ENCODE data around the gene SPINT2.

Gene SPINT2

DNA sequence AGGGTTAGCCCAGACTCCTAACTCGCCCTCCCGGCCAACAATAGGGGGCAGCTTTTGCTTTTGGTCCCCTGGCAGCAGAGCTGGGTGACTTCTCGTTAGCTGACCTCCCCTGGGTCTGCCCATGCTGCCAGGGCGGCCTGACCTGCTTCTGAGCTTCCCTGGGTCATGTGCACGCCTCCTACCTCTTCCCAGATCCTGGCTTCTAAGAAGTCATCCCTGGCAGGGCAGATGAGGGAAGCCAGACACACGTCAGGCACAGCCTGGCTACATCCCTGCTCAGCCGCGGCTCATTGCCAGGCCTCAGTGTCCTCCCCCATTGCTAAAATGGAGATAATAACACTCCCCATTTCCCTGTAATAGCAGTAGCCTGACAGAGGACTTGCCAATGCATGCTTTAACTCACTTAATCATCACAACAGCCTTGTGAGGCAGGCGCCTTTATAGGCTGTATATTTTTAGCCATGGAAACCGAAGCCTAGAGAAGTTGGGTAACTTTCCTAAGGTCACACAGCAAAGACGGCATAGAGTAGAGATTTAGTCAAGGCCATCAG is 57.3 kb downstream of the SPINT2 start:
- TF ChIP-seq, protein P1, sequence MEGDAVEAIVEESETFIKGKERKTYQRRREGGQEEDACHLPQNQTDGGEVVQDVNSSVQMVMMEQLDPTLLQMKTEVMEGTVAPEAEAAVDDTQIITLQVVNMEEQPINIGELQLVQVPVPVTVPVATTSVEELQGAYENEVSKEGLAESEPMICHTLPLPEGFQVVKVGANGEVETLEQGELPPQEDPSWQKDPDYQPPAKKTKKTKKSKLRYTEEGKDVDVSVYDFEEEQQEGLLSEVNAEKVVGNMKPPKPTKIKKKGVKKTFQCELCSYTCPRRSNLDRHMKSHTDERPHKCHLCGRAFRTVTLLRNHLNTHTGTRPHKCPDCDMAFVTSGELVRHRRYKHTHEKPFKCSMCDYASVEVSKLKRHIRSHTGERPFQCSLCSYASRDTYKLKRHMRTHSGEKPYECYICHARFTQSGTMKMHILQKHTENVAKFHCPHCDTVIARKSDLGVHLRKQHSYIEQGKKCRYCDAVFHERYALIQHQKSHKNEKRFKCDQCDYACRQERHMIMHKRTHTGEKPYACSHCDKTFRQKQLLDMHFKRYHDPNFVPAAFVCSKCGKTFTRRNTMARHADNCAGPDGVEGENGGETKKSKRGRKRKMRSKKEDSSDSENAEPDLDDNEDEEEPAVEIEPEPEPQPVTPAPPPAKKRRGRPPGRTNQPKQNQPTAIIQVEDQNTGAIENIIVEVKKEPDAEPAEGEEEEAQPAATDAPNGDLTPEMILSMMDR (conservative IDR thresholded peaks at IDR 0.05; ENCODE audit: low read depth, low read length): no peak
- no peak overlapping the region for H3K4me3 ChIP-seq (ENCODE audit: low read length)
- no peak for DNase-seq (ENCODE audit: low read depth)

DNA sequence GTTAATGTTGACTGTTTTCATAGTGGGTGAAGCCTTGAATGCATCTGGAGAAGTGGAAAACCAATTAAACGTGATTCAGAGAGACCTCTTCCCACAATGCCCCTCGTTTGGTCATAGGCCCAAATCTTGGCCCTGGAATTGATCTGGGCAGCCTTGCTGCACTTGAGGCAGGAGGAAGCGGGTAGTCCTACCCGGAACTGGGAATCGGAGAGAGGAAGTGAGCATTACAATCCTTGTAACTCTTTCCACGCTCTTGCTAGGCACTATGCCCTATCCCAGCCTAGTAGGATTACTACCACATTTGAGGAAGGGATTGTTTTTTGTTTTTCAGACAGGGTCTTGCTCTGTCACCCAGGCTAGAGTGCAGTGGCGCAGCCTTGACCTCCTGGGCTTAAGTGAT is 58.9 kb downstream of the SPINT2 start:
- H3K4me3 ChIP-seq (ENCODE audit: low read length): no peak overlapping the region
- DNase-seq (ENCODE audit: low read depth): no peak
- TF ChIP-seq, protein P1 (conservative IDR thresholded peaks at IDR 0.05; ENCODE audit: low read depth, low read length): no peak

DNA sequence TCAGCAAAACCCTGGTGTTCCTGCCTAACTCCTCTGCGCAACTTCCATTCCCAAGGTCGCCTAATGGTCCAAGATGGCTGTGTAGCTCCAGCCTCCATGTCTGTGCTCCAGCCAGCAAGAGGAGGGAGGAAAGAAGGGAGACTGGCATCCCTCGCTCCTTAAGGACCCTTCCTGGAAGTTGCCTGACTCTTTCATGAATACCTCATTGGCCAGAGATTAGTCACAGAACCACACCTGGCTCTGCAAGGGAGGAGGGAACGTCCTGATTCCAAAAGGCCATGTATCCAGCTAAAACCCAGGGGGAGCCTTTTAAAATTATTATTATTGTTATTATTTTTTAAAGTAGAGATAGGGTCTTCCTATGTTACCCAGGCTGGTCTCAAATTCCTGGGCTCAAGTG is 60.1 kb downstream of the SPINT2 start:
- no peak overlapping the region for H3K4me3 ChIP-seq (ENCODE audit: low read length)
- TF ChIP-seq, protein P1 (conservative IDR thresholded peaks at IDR 0.05; ENCODE audit: low read depth, low read length): no peak
- DNase-seq (ENCODE audit: low read depth): no peak

DNA sequence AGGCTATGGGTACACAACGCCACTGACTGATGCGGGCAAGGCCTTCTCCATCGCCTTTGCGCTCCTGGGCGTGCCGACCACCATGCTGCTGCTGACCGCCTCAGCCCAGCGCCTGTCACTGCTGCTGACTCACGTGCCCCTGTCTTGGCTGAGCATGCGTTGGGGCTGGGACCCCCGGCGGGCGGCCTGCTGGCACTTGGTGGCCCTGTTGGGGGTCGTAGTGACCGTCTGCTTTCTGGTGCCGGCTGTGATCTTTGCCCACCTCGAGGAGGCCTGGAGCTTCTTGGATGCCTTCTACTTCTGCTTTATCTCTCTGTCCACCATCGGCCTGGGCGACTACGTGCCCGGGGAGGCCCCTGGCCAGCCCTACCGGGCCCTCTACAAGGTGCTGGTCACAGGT is 62.2 kb downstream of the SPINT2 start:
- TF ChIP-seq, protein P1 (conservative IDR thresholded peaks at IDR 0.05; ENCODE audit: low read depth, low read length): no peak
- H3K4me3 ChIP-seq (ENCODE audit: low read length): no peak overlapping the region
- DNase-seq (ENCODE audit: low read depth): no peak

DNA sequence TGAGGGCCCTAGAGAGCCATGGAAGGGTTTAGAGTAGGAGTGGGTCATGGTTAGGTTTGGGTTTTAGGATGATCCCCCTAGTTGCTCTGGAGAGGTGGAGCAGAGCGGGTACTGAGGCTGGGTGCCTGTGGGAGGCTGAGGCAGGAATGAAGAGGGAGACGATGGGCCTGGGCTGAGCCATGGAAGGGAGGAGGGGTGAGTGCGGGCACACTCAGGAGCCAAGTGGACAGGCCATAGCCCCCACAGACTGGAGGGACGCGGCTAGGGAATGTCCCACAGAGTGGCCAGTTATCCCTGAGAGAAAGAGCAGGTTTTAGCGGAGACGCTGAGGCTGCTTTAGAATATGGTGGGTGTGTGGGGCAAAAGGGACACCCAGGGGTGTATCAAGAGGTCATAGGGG is 65.3 kb downstream of the SPINT2 start:
- TF ChIP-seq, protein P1 (conservative IDR thresholded peaks at IDR 0.05; ENCODE audit: low read depth, low read length): no peak
- no peak for DNase-seq (ENCODE audit: low read depth)

DNA sequence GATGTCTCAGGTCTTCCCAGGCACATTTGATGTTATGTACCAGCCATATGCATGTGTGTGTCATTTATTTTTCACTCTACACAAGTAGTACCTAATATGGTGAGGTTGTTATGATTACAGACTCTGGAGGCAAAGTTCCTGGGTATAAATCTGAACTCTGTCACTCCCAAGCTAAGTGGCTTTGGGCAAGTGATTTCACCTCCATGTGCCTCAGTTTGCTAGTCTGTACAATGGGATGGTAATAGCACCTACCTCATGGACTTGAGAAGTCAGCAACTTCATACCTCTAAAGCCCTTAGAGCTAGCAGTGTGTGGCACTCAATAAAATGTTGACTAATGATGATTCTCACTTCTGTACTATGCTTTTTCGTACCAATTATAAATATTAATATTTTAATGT is 67.4 kb downstream of the SPINT2 start:
- DNase-seq (ENCODE audit: low read depth): no peak
- TF ChIP-seq, protein P1 (conservative IDR thresholded peaks at IDR 0.05; ENCODE audit: low read depth, low read length): no peak
- no peak overlapping the region for H3K4me3 ChIP-seq (ENCODE audit: low read length)

More for the DNA sequence above, 65.3 kb downstream of the SPINT2 start:
- H3K4me3 ChIP-seq (ENCODE audit: low read length): no peak overlapping the region

DNA sequence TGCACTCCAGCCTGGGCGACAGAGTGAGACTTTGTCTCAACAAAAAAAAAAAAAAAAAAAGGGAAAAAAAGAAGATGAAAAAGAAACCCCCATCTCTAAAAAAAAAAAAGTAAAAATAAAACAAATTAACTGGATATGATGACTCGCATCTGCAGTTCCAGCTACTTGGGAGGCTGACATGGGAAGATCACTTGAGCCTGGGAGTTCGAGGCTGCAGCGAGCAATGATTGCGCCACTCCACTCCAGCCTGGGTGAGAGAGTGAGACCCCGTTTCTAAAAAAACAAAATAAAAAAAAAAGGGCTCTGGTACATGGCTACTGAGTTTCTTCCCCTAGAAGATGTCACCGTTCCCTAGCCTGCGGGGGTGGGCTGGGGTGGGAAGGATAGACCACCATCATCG is 68.9 kb downstream of the SPINT2 start:
- TF ChIP-seq, protein P1 (conservative IDR thresholded peaks at IDR 0.05; ENCODE audit: low read depth, low read length): no peak
- H3K4me3 ChIP-seq (ENCODE audit: low read length): no peak overlapping the region
- DNase-seq (ENCODE audit: low read depth): no peak
